ENCODE results near the gene KNDC1.
"Not testable (repeated sequence)": the region's sequence is repeated elsewhere in the genome, so short reads cannot be mapped to it uniquely, and the experiment has no call there.

The KNDC1 gene

DNA sequence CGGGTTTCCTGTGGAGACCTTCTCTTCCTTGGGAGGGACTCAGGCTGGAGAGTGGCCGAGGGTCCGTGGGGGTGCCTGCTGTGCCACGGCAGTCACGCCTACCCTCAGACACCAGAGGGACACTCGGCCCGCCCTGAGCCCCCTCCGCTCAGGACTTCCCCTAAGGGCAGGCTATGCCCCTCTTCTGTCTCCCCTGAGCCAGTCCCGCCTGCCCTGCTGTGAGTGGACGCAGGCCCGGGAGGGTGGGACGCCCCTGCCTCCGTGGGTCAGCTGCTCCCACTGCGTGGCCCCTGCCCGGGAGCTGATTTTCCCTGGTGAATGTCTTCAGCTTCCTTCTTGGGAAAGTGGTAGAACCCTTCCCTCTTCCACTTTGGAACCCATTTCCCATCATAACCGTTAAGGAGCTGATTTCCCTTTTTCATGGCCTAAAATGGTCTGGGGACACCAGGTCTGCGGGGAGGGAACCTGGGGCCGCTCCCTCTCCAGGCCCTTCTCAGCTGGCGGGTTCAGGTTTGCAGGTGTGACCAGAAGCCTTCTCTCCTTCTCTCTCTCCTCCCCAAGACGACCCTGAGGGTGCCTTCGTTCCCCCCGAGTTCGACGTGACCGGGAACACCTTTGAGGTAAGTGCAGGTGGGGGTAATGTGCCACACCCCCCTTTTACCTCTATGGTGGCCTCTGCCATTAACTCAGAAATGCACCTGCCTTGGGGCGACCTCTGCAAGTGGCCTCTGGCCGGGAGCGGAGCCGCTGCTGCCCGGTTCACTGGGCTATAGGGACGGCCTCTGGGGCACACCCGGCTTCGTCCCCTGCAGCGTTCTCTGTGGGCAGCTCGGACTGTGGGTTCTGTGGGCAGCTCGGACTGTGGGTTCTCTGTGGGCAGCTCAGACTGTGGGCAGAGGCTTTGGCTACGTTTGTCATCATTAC lies 7.9 kb downstream of the KNDC1 start:
- TF ChIP-seq, protein P1, sequence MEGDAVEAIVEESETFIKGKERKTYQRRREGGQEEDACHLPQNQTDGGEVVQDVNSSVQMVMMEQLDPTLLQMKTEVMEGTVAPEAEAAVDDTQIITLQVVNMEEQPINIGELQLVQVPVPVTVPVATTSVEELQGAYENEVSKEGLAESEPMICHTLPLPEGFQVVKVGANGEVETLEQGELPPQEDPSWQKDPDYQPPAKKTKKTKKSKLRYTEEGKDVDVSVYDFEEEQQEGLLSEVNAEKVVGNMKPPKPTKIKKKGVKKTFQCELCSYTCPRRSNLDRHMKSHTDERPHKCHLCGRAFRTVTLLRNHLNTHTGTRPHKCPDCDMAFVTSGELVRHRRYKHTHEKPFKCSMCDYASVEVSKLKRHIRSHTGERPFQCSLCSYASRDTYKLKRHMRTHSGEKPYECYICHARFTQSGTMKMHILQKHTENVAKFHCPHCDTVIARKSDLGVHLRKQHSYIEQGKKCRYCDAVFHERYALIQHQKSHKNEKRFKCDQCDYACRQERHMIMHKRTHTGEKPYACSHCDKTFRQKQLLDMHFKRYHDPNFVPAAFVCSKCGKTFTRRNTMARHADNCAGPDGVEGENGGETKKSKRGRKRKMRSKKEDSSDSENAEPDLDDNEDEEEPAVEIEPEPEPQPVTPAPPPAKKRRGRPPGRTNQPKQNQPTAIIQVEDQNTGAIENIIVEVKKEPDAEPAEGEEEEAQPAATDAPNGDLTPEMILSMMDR (conservative IDR thresholded peaks at IDR 0.05; ENCODE audit: low read depth): no peak
- no peak for DNase-seq (ENCODE audit: low spot score)
- H3K27ac ChIP-seq: no peak overlapping the region
- ChIA-PET POLR2A (ENCODE audit: low non-redundant PET) (interaction anchor here (0.8 kb wide), 1 partner anchor 32 kb away, joined by 3 read pairs; no protein-coding TSS in a partner anchor), CTCF (no interaction called here)

DNA sequence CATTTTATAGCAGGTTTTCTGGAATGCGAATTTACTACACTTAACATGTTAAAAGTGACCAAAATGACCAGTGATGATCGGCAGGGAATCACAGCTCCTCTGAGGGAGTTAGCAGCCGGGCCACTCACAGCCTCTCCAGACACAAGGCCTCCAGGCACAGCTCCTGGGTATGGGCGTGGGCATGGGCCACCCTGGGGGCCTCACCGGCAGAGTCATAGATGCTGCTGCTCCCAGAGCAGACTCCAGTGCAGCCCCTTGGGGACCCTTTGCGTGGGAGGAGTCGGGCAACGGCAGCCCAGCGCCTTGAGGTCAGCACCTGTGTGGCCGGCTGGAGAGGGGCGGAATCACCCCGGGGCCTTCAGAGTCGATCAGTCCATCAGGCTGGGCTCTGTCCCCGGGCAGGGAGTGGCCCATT lies 8.6 kb downstream of the KNDC1 start:
- H3K27ac ChIP-seq: no peak overlapping the region
- no peak for DNase-seq (ENCODE audit: low spot score)
- ChIA-PET CTCF (no interaction called here), POLR2A (ENCODE audit: low non-redundant PET) (no interaction called here)
- TF ChIP-seq, protein P1 (conservative IDR thresholded peaks at IDR 0.05; ENCODE audit: low read depth): no peak

DNA sequence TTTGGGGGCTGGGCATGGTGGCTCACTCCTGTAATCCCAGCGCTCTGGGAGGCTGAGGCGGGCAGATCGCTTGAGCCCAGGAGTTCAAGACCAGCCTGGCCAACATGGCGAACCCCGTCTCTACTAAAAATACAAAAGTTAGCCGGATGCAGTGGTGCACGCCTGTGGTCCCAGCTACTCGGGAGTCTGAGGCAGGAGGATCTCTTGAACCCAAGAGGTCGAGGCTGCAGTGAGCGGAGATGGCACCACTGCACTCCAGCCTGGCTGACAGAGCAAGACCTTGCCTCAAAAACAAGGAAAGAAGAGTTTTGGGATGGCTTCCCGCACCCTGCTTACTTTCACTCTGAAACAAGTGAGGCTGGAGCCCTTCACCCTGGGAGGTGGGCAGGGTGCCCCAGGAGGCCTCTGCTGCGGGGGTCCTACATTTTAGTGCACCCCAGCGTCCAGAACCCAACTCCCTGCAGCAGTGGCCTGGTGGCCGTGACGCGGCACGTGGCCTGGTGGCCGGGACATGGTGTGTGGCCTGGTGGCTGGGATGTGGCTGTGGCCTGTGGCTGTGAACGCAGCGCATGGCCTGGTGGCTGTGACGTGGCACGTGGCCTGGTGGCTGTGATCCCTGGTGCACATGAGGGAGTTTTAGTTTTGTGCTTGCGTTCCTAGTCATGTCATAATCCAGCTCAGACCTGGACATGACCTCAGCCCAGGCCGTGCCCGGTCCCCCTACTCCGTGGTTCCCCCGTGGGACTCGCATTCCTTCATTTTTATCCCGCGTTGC lies 9.3 kb downstream of the KNDC1 start:
- TF ChIP-seq, protein P1 (conservative IDR thresholded peaks at IDR 0.05; ENCODE audit: low read depth): no peak
- ChIA-PET CTCF (no interaction called here), POLR2A (ENCODE audit: low non-redundant PET) (no interaction called here)
- no peak overlapping the region for H3K27ac ChIP-seq
- no peak for DNase-seq (ENCODE audit: low spot score)

DNA sequence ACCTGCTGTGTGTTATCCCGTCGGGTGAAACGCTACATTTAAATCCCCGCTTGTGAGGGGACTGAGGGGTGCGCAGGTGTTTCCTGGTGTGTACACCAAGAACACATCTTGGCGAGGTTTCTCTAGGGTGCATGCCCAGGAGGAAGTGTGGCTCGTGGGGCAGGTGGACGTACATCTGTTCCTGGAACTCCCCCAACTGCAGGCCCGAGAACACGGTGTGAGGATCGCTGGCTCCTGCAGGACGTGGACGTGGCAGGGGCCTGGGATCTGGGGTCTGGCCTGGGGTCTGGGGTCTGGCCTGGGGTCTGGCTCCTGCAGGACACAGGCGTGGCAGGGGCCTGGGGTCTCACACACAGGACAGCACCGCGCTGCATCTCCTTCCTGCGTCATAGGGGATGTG lies 10.1 kb downstream of the KNDC1 start:
- TF ChIP-seq, protein P1 (conservative IDR thresholded peaks at IDR 0.05; ENCODE audit: low read depth): no peak
- POLR2A ChIA-PET (ENCODE audit: low non-redundant PET): no interaction called here
- CTCF ChIA-PET: no interaction called here
- no peak for DNase-seq (ENCODE audit: low spot score)
- H3K27ac ChIP-seq: no peak overlapping the region

DNA sequence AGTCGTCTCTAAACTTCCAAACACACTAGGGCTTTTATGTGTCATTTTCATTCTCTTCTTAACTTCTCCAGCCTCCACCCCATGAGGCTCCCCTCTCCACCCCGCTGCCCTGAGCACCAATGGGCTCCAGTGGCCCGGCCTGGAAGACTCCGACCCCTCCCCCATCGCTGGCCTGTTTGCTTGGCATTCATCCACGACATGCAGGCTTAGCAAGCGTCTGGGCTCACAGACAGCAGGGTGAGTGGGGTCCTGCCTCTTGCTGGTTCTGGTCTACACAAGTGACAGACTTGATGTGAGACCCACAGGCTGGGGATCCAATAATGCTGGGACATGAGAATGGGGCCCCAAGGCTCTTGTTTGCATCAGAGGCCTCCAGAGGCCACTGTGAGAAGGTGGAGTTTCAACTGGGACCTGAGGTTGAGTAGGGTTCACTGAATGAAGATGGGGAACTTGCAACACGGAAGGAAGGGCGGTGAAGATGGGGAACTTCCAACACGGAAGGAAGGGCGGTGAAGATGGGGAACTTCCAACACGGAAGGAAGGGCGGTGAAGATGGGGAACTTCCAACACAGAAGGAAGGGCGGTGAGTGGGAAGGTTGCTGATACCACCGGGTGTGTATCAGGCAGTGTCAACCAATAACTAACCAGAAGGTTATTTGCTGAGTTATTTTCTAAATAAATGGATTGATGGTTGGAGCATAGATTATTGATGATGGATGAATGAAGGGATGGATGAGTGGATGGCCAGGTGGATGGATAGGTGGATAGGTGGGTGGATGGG lies 14.0 kb downstream of the KNDC1 start:
- ChIA-PET CTCF (no interaction called here), POLR2A (ENCODE audit: low non-redundant PET) (no interaction called here)
- no peak for DNase-seq (ENCODE audit: low spot score)
- TF ChIP-seq, protein P1 (conservative IDR thresholded peaks at IDR 0.05; ENCODE audit: low read depth): no peak
- H3K27ac ChIP-seq: no peak overlapping the region

DNA sequence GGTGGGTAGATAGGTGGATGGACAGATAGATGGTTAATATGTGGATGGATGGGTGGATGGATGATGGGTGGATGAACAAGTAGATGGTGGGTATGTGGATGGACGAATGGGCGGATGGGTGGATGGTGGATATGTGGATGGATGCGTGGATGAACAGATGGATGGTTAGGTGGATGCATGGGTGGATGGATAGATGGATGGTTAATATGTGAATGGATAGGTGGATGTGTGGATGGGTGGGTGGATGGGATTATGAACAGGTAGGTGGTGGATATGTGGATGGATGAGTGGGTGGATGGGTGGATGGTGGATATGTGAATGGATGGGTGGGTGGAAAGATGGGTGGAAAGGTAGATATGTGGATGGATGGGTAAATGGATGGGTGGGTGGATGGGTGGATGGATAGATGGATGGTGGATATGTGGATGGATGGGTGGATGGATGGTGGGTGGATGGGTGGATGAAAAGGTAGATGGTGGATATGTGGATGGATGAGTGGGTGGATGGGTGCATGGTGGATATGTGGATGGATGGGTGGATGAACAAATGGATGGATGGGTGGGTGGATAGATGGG lies 14.8 kb downstream of the KNDC1 start:
- ChIA-PET CTCF (no interaction called here), POLR2A (ENCODE audit: low non-redundant PET) (no interaction called here)
- H3K27ac ChIP-seq: no peak overlapping the region
- TF ChIP-seq, protein P1 (conservative IDR thresholded peaks at IDR 0.05; ENCODE audit: low read depth): no peak
- DNase-seq (ENCODE audit: low spot score): no peak

DNA sequence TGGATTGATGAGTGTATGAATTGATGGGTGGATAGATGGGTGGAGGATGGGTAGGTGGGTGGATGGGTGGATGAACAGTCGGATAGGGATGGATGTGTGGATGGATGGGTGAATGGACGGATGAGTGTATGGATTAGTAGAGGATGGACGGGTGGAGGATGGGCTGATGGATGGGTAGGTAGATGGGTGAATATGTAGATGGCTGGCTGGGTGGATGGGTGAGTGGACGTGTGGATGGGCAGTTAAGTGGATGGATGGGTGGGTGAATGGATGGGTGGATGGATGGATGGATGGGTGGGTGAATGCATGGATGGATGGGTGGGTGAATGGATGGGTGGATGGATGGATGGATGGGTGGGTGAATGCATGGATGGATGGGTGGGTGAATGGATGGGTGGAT lies 15.6 kb downstream of the KNDC1 start:
- H3K27ac ChIP-seq; DNase-seq (ENCODE audit: low spot score); POLR2A ChIA-PET (ENCODE audit: low non-redundant PET); CTCF ChIA-PET: not testable (repeated sequence)
